Thyroid gland (tissue), 4 donors: ENCODE results near the gene CELF4. TPM values are rescaled to one million over a fixed set of nuclear protein-coding genes. Genes with fewer than 3 reads are reported as not detected.

Experiments
- DNase-seq, 2 donors: peaks; one replicate each; pipeline ENCODE4 v3.0.0-alpha.2; 2019
- H3K27ac ChIP-seq, 3 donors: fragments of 200-600 bp; sonication (generic); 1 replicate in 2 of 3; 2 replicates in 1 of 3; pipeline ENCODE4 v1.5.1; 2016 to 2019; ENCODE audit warnings: mild to moderate bottlenecking in 1 of 3, moderate library complexity in 1 of 3
- H3K27me3 ChIP-seq: fragments of 200-600 bp; sonication (generic); one replicate; pipeline ENCODE4 v1.5.1; 2019
- H3K36me3 ChIP-seq, 2 donors: fragments of 200-600 bp; sonication (generic); one replicate each; pipeline ENCODE4 v1.5.1; 2016 to 2019
- H3K4me1 ChIP-seq, 2 donors: fragments of 200-600 bp; sonication (generic); one replicate each; pipeline ENCODE4 v1.5.1; 2017 to 2019
- H3K4me3 ChIP-seq, 3 donors: fragments of 200-600 bp; sonication (generic); replicated peaks in 1 of 3; 1 replicate in 2 of 3; 2 replicates in 1 of 3; pipeline ENCODE4 v1.5.1; 2016; ENCODE audit warnings: mild to moderate bottlenecking in 1 of 3
- H3K9me3 ChIP-seq: fragments of 200-600 bp; sonication (generic); one replicate; pipeline ENCODE4 v1.5.1; 2017
- CTCF ChIP-seq, 6 experiments: fragments of 200-600 bp in 3 of 6; fragments of 450-650 bp in 3 of 6; sonication (generic) in 3 of 6; IDR thresholded peaks; one replicate each; pipeline ENCODE4 v1.5.1; 2016 to 2019; ENCODE audit warnings: antibody characterized with exemption in 6 of 6, mild to moderate bottlenecking in 2 of 6, inconsistent platforms in 1 of 6, moderate library complexity in 1 of 6
- POLR2A ChIP-seq, 2 donors: fragments of 450-650 bp; IDR thresholded peaks; one replicate each; pipeline ENCODE4 v1.6.1; 2017; ENCODE audit warnings: antibody characterized with exemption in 2 of 2, mild to moderate bottlenecking in 2 of 2, moderate library complexity in 1 of 2
- WGBS, 2 donors: methylation state at CpG; one replicate each; pipeline ENCODE4 v1.1.5; 2017; 5-methylcytosine and 5-hydroxymethylcytosine counted together
- intact Hi-C: fragments of 100-400 bp; cut with DNase I; formaldehyde crosslinking; loops from one replicate; pipeline ENCODE4 v1.15.1; 2023
- total RNA-seq, 4 donors: library from RNA; depleted of rRNA; stranded (reverse); fragments of >200 nt; gene quantifications; one replicate each; pipeline ENCODE4 v1.2.3, GENCODE V29; 2016

The CELF4 gene
- total RNA-seq, 4 donors from 2014 or later = 4.3 TPM; not detected in 3

GRCh38 chr18:37572736-37573135, 7.1 kb upstream of the CELF4 start:
- H3K36me3 ChIP-seq = no peaks in the 10 kb centered on the region
- intact Hi-C loops = no loop called here
- H3K9me3 ChIP-seq = no peaks in the 10 kb centered on the region
- H3K27ac ChIP-seq = no peak overlapping the region
- 59 to 67% methylated on average over 3 of the region's 3 CpGs for WGBS, 2 donors
- no peak for DNase-seq
- no peak overlapping the region for H3K4me3 ChIP-seq
- H3K27me3 ChIP-seq = peaks cover 18% of the 10 kb centered on the region
- peaks cover under 1 to 2% of the 10 kb centered on the region in 2 donors for H3K4me1 ChIP-seq
- no peak for TF ChIP-seq CTCF (IDR thresholded peaks at IDR 0.05)
- TF ChIP-seq POLR2A (IDR thresholded peaks at IDR 0.05) = no peak

- 59 to 68% methylated on average over 5 of the region's 5 CpGs for WGBS, 2 donors
- Histone ChIP-seq H3K9me3 (no peaks in the 10 kb centered on the region), H3K27me3 (peaks cover 24% of the 10 kb centered on the region), H3K27ac (no peak overlapping the region), H3K36me3 (no peaks in the 10 kb centered on the region), H3K4me3 (no peak overlapping the region), H3K4me1 (peaks cover 15 to 17% of the 10 kb centered on the region in 2 donors)
- no peak for DNase-seq
- TF ChIP-seq CTCF (IDR thresholded peaks at IDR 0.05) = no peak
- TF ChIP-seq POLR2A (IDR thresholded peaks at IDR 0.05) = no peak
- intact Hi-C loops = no loop called here
These were observed 5.7 kb upstream of the CELF4 start for GRCh38 chr18:37571266-37571665.

- H3K27ac ChIP-seq = no peak overlapping the region
- no peaks in the 10 kb centered on the region for H3K36me3 ChIP-seq
- TF ChIP-seq POLR2A (IDR thresholded peaks at IDR 0.05) = no peak
- TF ChIP-seq CTCF (IDR thresholded peaks at IDR 0.05) = no peak
- intact Hi-C loops = no loop called here
- H3K9me3 ChIP-seq = no peaks in the 10 kb centered on the region
- H3K4me3 ChIP-seq = no peak overlapping the region
- H3K4me1 ChIP-seq = peaks cover 16 to 20% of the 10 kb centered on the region in 2 donors
- WGBS, 2 donors = 81 to 85% methylated on average over 5 of the region's 5 CpGs
- H3K27me3 ChIP-seq = peaks cover 24% of the 10 kb centered on the region
- no peak for DNase-seq
These were observed 4.8 kb upstream of the CELF4 start for GRCh38 chr18:37570336-37570930.

- DNase-seq = no peak
- intact Hi-C loops = no loop called here
- peaks cover 24% of the 10 kb centered on the region for H3K27me3 ChIP-seq
- H3K9me3 ChIP-seq = no peaks in the 10 kb centered on the region
- peaks cover 22 to 25% of the 10 kb centered on the region in 2 donors for H3K4me1 ChIP-seq
- TF ChIP-seq POLR2A (IDR thresholded peaks at IDR 0.05) = no peak
- TF ChIP-seq CTCF (IDR thresholded peaks at IDR 0.05) = no peak
- WGBS, 2 donors = 42 to 46% methylated on average over 4 of the region's 4 CpGs
- H3K4me3 ChIP-seq = no peak overlapping the region
- no peak overlapping the region for H3K27ac ChIP-seq
- no peaks in the 10 kb centered on the region for H3K36me3 ChIP-seq
These were observed 3.1 kb upstream of the CELF4 start for GRCh38 chr18:37568671-37569070.

- intact Hi-C loops = no loop called here
- Histone ChIP-seq H3K4me1 (peaks cover 22 to 25% of the 10 kb centered on the region in 2 donors), H3K4me3 (no peak overlapping the region), H3K36me3 (no peaks in the 10 kb centered on the region), H3K27me3 (peaks cover 24% of the 10 kb centered on the region), H3K27ac (no peak overlapping the region), H3K9me3 (no peaks in the 10 kb centered on the region)
- DNase-seq = no peak
- no peak for TF ChIP-seq CTCF (IDR thresholded peaks at IDR 0.05)
- TF ChIP-seq POLR2A (IDR thresholded peaks at IDR 0.05) = no peak
- WGBS, 2 donors = 13 to 19% methylated on average over 10 of the region's 10 CpGs
These were observed 2.4 kb upstream of the CELF4 start for GRCh38 chr18:37567994-37568359.
